Heart left ventricle (tissue), 13 donors: ENCODE results near the gene KIAA1586.

Experiments used
- POLR2A ChIP-seq, 2 donors: fragments of 450-650 bp; IDR thresholded peaks; one replicate each; pipeline ENCODE4 v1.6.1; 2017; ENCODE audit warnings: antibody characterized with exemption in 2 of 2, mild to moderate bottlenecking in 2 of 2, moderate library complexity in 2 of 2
- TF ChIP-seq, protein P1 (sequence below), 12 donors: fragments of 200-600 bp; sonication (generic) in 4 of 12; IDR thresholded peaks; one replicate each; pipeline versions ENCODE4 v1.5.0 to v1.8.0; 2018 to 2022; ENCODE audit warnings: antibody characterized with exemption in 12 of 12, mild to moderate bottlenecking in 5 of 12
- donor health status: ischemic (EF 13 %, LVEDD 7.1; RV severe dilation, severe dysfunction).
- donor health status: DM: no; HTN: yes; CAD: no.
- donor health status: DM: no; HTN: no; CAD: no.
- donor health status: ischemic (EF 25% LVEDD 6.9; RV normal size, moderate dysfunction).
- donor health status: ischemic (EF 25% LVEDD 5.7; RV mildly dilated, moderate dysfunction).
- donor health status: ischemic (EF 35%, LVEDD 5.7; RV mildly dilated, moderate dysfunction).
- donor health status: nonischemic (EF 11% LVEDD 7.7; RV severe dilation, severe dysfunction).
- donor health status: DM: yes; HTN: yes; CAD: no.
- donor health status: PGD.
- donor health status: ischemic (EF 29% LVEDD 5.4; RV normal size, mild dysfunction).
- donor health status: nonischemic (EF 23%, LVEDD 6.1; RV moderate dilation, normal function).

DNA sequence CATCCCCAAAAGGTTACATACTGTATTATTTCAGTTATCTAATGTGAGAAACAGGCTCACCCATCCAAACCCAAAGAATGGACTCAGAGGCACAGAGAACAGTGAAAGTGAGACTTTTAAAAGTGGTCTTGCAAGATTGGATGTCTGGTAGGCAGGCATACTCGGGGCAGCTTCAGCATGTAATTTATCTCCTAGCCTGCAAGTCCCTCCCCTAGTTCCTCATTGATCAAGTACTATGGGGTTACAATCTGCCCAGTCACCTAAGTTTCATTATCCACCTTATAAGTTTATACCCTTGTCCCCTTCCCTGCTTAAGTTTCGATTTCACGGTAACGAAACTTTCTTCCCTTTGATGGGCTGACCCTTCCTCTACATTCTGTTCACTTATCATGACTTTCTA is 22.7 kb downstream of the KIAA1586 start:
- TF ChIP-seq, protein P1, sequence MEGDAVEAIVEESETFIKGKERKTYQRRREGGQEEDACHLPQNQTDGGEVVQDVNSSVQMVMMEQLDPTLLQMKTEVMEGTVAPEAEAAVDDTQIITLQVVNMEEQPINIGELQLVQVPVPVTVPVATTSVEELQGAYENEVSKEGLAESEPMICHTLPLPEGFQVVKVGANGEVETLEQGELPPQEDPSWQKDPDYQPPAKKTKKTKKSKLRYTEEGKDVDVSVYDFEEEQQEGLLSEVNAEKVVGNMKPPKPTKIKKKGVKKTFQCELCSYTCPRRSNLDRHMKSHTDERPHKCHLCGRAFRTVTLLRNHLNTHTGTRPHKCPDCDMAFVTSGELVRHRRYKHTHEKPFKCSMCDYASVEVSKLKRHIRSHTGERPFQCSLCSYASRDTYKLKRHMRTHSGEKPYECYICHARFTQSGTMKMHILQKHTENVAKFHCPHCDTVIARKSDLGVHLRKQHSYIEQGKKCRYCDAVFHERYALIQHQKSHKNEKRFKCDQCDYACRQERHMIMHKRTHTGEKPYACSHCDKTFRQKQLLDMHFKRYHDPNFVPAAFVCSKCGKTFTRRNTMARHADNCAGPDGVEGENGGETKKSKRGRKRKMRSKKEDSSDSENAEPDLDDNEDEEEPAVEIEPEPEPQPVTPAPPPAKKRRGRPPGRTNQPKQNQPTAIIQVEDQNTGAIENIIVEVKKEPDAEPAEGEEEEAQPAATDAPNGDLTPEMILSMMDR (IDR thresholded peaks at IDR 0.05), result no peak
- TF ChIP-seq POLR2A (IDR thresholded peaks at IDR 0.05), result no peak
